DLD1 (cell line): ENCODE data around the gene NF2.

Source experiments
- in situ Hi-C: cut with HindIII; loops from 2 replicates; pipeline ENCODE4 v1.10.0; 2017; ENCODE audit warnings: low sequenced_read_pairs

The NF2 gene

DNA sequence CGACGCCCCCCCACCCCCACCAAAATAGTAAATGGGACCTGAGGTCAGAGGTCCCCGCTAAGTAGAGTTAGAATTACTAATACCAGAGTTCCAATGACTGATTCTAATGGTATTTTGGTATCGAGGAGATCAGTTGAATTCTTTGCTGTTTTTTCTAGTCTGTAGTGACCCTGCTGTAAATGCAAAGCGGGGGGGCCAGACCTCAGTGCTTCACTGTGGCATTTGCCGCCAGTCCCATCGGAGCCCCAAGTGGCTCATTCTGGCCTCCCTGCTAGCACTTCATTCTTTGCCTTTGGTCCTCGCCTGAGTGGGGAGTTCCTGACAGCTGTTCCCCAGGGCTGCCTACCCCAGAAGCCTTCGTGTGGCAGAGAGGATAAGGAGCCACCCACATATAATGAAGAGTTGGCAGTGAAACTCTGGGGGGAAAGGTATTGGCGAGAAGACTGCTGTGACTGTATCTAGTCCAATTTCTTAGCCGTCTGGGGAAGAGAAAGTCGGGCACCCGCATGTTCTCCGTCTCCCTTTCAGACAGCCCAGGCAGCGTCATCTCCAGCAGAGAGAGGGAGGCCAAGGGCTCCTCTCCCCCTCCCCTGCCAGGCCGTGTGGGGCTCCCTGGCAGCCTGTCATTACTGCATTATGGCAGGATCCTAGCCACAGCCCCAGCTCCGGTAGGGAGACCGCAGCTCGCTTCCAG, 96.9 kb downstream of the NF2 start:
- in situ Hi-C loops = no loop called here

- in situ Hi-C loops = no loop called here
Observed at GRCh38 chr22:29700900-29701154, 97.4 kb downstream of the NF2 start.

- in situ Hi-C loops = no loop called here
Observed at GRCh38 chr22:29701155-29701999, 97.9 kb downstream of the NF2 start.

DNA sequence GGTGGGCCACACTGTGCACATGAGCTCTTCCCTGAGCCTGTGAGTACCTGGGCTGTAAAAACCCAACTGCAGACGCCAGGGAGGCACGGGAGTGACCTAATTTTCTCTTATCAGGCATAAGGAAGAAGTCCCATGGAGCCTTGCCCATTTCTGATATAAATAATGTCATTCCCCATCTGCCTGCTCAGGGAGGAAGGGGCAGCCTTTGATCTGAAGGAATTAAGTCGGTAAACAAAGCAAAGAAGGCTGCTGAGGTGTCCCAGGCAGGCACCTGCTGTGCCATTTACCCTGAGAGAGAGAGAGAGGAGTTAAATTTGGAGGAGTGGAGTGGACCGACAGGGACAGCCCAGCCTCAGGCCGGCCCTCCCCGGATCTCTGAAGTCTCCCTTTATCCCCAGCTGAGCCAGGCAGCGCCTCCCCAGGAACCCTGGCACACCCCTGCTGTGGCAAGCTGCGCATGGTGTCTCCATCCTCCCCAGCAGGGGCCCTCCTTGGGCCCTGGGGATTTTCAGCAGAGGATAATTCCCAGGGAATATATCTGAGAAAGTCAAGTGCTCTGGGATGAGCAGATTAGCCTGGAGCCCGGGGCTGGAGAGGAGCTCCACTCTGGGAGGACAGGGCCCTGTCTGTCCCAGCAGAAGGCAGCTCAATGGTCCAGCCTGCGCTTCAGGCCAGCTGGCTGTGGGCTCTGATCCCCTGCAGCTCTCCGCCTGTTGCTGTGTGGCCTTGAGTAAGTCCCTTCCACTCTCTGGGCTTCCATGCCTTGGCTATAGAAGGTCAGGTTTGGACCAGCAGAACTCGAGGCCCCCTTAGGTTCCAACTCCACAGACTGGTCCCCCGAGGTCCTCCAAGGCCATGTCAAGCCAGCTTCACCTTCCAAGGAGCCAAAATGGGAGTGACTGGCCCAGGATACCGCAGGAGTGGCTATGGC, 98.8 kb downstream of the NF2 start:
- in situ Hi-C loops = no loop called here

- in situ Hi-C loops = no loop called here
Observed at GRCh38 chr22:29702931-29703501, 99.6 kb downstream of the NF2 start.

GRCh38 chr22:29703569-29704195, 100.2 kb downstream of the NF2 start:
- in situ Hi-C loops = no loop called here

DNA sequence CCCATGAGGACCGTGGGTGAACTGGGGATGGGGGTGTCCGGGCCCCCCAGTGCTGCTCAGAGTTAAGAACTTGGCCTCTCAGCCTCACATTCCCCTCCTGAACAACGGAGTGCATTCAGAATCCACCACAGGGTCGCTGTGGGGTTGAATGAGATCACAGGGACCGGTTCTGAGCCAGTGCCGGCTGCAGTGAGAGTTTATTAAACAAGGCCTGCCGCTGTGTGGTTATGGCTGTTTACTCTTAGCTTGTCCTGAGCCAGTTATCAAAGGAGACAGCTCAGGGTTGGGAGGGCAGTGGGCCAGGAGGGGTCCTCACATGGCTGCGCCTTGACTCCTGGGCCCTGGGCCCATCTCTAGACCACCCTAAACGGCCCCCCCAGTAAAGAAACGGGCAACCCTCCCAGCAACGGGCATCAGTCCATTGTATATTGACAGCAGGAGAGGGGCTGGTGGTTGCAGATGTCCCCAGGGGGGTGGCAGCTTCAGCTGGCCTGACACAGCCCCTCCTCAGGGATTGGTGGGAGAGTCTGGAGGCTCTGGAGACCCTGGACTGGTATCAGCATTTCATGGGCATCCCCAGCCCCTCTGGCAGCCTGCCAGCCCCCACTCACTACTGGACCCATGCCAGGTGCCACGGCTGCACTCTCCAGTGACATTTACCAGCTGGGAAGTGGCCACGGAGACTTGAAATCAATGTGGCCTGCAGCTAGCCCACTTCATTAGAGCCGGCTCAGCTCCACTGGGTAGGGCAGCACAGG, 101.3 kb downstream of the NF2 start:
- in situ Hi-C loops = no loop called here

- in situ Hi-C loops = no loop called here
Observed at GRCh38 chr22:29705651-29706050, 102.2 kb downstream of the NF2 start.

DNA sequence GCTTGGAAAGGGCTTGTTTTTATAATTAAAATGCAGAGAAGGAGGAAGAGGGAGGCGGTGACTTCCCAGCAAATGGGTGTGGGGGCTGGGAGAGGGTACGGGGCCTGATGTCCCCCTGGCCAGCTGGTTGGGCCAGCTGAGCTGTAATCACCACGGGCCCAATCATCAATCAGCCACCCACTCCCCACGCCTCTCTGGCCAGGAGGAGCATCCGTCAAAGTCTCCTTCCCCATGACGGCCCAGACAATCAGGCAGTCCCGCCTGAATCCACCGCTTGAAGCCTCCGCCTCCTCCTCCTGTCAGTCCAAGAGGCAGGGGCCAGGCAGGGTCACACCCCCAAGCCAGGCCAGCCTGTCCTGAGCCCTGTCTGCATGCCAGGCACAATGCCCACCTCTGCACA, 103.1 kb downstream of the NF2 start:
- in situ Hi-C loops = no loop called here

GRCh38 chr22:29707010-29707409, 103.6 kb downstream of the NF2 start:
- in situ Hi-C loops = no loop called here

DNA sequence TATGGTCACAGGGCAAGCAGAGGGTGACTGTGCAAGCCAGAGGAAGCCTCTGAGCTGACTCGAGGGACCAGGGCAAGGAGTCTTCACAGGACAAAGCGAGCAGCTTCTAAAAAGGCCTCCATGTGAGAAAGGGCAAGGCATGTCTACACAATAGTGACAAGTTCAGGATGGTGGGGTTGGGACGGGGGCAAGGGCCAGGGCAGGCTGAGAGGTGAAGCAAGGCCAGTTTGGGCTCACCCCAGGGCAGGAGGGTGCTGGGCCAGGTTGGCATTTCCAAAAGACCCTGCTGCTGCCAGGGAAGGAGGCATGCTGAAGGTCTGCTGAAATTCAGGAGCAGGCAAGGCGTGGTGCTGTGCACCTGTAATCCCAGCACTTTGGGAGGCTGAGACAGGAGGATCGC, 104.0 kb downstream of the NF2 start:
- in situ Hi-C loops = no loop called here

DNA sequence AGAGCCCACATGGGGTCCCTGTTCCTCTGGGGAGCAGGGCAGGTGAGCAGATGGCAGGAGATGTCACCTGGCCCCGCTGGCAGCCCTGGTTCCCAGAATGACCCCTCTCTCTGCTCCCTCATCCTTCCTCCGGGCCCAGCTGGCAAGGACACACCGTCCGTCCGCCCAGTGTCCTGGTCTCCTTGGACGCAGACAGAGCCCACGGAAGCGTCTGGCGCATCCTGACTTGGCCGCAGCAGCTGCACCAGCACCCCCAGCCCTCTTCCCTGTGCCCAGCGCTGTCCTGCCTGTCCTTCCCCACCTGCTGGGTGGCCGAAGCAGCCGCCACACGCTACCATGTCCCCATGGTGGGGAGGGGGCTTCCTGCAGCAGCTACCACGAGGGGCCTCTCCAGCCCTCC, 106.8 kb downstream of the NF2 start:
- in situ Hi-C loops = no loop called here

DNA sequence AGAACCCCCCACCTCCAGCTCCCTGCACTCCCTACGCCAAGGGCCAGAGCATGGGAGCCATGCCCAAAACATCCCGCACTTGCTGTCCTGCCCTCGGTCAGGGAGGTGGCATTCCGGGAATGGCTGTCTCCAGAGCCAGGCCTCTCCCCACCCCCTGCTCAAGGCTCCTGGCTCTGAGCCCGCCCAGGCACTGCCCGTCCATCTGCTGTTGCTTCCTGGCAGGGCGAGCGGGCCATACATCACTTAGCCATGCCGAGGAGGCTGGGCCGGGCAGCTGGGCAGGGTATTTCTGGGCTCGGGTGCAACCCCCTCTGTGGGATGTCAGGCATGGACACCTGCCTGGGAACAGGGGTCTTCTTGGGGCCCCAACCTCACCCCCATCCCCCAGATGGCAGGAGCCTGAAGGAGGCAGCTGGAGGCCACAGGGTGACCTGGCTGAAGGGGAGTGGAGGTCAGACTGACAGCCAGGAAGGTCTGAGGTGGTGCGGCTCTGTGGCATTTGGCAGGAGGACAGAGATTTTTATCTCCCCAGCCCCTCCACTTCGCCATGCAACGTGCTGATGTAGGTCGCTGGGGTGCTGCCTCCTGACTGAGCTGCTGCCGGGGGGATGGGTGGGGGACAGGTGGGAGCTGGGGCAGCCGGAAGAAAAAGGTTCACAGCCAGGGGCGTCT, 107.6 kb downstream of the NF2 start:
- in situ Hi-C loops = no loop called here

GRCh38 chr22:29712119-29712518, 108.7 kb downstream of the NF2 start:
- in situ Hi-C loops = no loop called here

GRCh38 chr22:29713156-29713727, 109.8 kb downstream of the NF2 start:
- in situ Hi-C loops = no loop called here

DNA sequence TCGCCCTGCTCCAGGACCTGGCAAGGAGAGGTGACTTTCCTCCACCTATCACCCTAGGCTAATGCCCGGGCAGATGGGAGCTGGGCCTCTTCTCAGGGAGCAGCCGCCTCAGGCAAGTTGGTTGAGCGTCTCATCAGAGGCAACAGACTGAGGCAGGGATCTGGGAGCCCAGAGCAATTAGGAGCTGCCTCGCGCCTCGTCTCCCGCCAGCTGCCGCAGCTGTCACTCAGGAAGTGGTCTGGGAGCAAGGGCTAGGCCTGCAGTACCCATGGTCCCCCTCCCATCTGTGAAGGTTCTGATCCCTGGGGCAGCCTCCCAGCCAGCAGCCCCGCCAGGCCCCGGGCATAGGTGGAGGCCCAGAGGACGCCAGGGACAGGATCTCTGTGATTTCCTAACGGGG, 111.8 kb downstream of the NF2 start:
- in situ Hi-C loops = no loop called here

DNA sequence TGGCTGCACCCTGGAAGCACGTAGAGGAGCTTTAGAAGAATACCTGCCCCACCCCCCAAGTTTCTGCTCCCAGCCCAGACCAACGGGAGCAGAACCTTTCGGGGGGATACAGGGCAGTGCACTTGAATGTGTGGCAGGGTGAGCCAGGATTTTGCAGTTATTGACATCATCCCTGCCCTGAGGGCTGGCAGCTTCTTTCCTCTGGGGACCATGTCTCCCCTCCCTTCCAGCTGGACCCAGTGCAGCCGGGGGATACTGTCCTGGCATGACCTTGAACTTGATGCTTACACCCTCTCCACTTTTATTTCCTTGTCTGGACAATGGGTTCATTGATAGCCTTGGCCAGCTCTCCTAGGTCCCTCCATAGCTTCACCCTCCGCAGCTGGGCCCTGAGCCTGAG, 112.3 kb downstream of the NF2 start:
- in situ Hi-C loops = no loop called here

DNA sequence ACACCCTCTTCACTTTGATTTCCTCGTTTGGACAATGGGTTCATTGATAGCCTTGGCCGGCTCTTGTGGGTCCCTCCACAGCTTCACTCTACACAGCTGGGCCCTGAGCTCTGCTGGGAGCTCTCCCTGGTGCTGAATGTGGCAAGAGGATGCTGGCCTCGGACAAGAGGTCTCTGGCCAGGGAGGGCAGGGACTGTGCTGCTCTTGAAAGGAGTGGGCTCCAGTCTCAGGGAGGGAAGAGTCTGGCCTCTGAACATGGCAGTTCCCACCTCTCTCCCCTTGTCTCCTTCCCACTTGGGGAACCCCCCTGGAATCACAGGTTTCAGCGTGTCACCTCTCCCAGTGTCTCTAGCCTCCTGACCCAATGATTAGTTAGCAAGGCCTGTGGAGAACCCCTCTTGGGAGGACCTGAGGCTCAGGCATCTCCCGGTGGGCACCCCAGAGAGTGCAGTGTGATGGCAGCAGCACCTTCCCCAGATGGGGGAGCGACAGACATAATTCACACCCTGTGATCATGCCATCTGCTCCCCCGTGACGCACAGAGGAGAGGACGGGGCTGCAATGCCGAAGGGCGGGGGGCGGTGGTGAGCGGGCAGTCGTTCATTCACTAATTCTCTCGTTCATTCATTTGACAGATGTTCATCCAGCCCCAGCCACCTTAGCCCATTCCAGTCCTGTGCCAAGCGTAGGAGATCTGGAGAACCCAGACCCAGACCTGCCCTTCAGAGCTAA, 113.5 kb downstream of the NF2 start:
- in situ Hi-C loops = no loop called here

- in situ Hi-C loops = no loop called here
Observed at GRCh38 chr22:29717789-29718188, 114.4 kb downstream of the NF2 start.
